DMS153 treated with DMSO at 0.1 percent for 48 hours (cell line): ENCODE measurements around the gene IL17RE.
A peak's percentile ranks its signal among the peaks of the same experiment; 100 is the strongest.
"Not testable (repeated sequence)": the region's sequence is repeated elsewhere in the genome, so short reads cannot be mapped to it uniquely, and the experiment has no call there.

ENCODE experiments used
- DNase-seq: peaks from one replicate; lab custom pipeline; 2025; ENCODE audit not compliant: unreplicated experiment; lab: John Stamatoyannopoulos, UW

IL17RE gene, protein sequence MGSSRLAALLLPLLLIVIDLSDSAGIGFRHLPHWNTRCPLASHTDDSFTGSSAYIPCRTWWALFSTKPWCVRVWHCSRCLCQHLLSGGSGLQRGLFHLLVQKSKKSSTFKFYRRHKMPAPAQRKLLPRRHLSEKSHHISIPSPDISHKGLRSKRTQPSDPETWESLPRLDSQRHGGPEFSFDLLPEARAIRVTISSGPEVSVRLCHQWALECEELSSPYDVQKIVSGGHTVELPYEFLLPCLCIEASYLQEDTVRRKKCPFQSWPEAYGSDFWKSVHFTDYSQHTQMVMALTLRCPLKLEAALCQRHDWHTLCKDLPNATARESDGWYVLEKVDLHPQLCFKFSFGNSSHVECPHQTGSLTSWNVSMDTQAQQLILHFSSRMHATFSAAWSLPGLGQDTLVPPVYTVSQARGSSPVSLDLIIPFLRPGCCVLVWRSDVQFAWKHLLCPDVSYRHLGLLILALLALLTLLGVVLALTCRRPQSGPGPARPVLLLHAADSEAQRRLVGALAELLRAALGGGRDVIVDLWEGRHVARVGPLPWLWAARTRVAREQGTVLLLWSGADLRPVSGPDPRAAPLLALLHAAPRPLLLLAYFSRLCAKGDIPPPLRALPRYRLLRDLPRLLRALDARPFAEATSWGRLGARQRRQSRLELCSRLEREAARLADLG

DNA sequence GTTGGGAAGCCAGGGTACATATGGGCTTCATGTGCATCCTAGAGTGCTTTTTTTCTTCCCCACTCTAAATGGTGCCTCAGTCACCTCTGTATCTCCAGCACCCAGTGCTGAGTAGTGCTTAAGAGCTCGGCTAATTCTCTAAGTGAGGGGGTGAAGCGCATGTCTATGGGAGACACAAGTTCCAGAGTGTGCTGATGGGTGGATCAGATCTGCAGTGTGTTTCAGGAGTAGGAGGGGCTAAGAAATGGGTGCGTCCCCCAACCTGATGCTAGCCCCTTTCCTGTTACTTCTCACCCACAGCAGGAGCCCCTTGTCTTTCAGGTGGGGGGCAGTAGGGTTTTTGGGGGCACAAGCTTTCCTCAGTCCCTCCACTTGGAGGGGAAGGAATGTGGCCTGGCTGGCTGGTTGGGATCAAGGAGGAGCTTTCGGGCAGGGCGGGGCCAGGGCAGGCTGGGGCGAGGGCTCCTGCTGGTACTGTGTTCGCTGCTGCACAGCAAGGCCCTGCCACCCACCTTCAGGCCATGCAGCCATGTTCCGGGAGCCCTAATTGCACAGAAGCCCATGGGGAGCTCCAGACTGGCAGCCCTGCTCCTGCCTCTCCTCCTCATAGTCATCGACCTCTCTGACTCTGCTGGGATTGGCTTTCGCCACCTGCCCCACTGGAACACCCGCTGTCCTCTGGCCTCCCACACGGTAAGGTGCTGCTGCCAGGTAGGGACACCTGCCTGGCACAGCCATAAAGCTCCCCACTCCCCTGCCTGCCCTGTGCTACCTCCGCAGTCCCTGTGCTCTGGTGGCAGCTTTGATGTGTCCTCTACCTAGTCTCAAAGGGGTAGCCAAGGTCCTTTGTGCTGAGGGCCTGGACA is at the start of gene IL17RE:
Gene IL17RE, plus strand, starts transcription at position 477 of the 866 bp plus-strand sequence. Its CDS starts 85 bp downstream, at position 562.
- DNase-seq = peak; percentile 1

DNA sequence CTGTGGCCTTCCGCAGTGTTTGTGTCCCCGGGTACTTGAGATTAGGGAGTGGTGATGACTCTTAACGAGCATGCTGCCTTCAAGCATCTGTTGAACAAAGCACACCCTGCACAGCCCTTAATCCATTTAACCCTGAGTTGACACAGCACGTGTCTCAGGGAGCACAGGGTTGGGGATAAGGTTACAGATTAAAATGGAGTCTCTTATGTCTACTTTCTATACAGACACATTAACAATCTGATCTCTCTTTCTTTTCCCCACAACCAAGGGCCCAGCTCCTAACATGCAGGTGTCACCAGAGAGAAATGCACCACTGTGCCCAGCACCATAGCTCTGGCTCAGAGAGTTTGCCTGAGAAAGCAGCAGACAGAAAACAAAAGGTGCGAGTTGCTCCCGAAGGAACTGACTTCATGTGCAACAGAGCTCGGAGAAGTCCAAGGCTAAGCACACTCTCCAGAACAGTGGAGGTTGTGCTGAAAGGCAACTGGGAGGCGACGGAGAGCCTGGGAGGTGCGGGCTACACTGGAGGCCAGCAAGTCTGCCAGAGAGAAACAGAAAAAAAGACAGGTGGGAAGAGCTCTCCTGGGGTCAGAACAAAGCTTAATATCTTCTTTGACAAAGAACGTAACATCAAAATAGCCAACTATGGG is 48.2 kb upstream of the IL17RE start:
- not testable (repeated sequence) for DNase-seq

GRCh38 chr3:9855594-9855993 is 47.1 kb upstream of the IL17RE start:
- DNase-seq = no peak

- no peak for DNase-seq
These were observed 43.1 kb upstream of the IL17RE start for GRCh38 chr3:9859530-9860025.

- DNase-seq = no peak
These were observed 41.4 kb upstream of the IL17RE start for GRCh38 chr3:9861201-9861600.

- DNase-seq = no peak
These were observed 41.0 kb upstream of the IL17RE start for GRCh38 chr3:9861626-9862130.

DNA sequence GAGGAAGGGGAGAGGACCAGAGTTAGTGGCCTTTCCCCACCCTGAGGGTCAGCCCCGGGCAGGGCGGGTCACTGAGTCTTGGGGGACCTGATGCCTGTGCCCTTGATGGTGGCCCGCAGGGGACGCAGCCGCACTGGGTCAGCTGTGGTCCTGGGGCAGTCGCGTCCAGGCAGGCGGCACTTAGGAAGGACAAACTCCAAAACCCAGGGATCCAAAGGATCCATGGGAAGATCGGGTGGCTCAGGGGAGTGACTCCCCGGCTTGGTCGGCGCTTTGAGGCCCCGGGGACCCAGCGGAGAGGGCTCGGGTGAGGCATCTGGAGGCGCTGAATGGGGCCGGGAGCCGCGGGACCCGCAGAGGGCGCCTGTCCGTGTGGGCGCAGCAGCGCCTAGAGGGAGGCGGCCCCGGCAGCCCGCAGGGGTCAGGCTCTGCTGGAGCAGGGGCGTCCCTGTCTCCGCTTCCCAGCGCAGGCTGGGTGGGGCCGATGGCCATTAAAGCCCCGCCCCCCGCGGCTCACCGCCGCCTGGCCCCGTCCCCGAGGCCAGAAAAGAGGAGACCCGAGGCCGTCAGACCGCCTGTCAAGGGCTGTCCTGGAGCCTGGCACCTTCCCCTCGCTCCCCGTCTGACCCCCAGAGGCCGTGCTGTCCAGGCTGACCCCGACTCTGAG is 40.1 kb upstream of the IL17RE start:
- no peak for DNase-seq

- DNase-seq = no peak
These were observed 39.4 kb upstream of the IL17RE start for GRCh38 chr3:9863058-9863772.

DNA sequence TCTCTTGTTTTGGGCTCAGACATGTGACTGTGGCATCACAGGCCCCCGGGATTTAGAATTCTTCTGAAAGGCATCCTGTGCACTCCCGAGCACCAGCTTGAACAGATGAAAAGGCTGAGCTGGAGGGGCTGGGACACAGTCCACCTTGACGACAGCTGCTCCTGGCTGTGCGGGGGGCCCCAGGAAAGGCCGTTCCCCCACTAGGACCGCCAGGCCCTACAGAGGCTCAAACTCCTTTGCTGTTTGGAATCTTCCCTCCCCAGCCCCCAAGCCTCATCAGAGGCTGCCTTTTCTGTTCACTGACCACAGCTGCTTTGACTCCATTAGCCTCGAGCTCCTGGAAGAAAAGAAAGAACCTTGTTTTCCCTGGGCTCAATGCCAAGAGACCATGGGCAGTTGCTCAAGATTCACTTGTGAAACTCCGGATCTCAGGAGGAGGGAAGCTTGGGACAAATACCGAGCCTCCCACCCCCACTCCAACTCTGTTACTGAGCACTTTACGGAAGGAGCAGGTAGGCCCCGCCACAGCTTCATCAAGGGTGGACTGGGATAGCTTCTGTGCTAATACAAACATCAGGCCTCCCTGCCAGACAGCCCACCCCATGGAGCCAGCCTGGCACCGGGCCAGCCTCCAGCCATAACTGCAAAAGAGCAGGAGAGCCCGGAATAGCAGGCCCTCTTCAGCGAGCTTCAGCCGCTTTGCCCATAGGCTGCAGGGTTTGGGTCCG is 38.3 kb upstream of the IL17RE start:
- DNase-seq = no peak

DNA sequence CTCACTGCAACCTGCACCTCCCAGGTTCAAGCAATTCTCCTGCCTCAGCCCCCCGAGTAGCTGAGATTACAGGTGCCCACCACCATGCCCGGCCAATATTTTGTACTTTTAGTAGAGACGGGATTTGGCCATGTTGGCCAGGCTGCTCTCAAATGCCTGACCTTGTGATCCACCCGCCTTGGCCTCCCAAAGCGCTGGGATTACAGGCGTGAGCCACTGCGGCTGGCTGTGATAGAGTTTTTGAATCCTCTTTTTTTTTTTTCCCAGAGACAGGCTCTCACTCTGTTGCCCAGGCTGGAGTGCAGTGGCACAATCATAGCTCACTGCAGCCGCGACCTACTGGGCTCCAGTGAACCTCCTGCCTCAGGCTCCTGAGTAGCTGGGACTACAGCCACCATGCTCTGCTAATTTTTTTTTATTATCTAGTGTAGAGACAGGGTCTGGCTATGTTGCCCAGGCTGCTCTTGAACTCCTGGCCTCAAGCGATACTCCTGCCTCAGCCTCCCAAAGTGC is 37.5 kb upstream of the IL17RE start:
- not testable (repeated sequence) for DNase-seq

DNA sequence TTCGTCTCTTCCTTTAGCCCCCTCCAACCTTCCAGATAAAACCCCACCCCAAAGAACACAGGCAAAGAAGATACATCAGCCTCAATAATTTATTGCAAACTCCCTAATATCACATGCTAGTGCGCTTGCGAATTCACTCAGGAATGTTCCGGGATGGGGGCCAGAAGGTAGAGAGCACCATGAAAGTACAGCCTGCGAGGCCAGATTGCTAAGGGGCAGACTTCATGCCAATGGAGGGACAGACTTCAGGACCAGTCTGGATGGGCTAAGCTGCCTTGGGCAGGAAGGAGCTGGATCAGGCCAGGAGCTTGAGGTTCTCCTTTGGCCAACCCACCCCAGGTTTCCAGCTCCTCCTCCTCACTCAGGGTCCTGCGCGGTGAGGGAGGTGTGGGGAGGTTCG is 36.0 kb upstream of the IL17RE start:
- DNase-seq = no peak

- DNase-seq = no peak
These were observed 35.5 kb upstream of the IL17RE start for GRCh38 chr3:9867106-9867505.

DNA sequence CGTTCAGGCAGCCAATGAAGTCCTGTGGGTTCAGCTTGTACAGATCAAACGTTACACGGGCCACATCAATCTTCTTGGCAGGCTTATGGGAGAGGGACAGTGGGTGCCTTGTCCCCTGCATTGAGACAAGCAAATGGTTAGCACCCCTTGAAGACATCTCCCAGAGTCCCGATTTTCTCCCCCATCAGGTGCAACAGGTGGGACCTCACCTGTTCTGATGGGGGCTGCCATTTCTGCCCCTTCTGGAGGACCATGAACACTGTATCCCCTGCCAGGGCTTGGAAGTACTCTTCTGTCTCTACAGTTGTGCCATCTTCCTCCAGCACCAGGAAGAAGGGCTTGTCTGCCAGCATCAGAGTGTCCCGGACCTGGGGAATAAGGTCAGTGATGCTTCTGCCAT is 32.7 kb upstream of the IL17RE start:
- no peak for DNase-seq

DNA sequence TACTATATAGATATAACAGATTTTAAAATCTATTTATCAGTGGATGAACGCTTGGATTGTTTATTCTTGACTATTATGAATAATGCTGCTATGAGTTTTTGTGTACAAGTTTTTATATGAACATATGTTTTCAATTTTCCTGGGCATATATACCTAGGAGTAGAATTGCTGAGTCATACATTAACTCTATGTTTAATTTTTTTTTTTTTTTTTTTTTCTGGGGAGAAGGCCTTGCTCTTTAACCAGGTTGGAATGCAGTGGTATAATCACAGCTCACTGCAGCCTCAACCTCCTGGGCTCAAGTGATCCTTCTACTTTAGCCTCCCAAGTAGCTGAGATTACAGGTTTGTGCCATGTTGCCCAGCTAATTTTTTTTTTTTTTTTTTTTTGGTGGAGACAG is 31.7 kb upstream of the IL17RE start:
- no peak for DNase-seq

GRCh38 chr3:9872067-9872466 is 30.6 kb upstream of the IL17RE start:
- not testable (repeated sequence) for DNase-seq

DNA sequence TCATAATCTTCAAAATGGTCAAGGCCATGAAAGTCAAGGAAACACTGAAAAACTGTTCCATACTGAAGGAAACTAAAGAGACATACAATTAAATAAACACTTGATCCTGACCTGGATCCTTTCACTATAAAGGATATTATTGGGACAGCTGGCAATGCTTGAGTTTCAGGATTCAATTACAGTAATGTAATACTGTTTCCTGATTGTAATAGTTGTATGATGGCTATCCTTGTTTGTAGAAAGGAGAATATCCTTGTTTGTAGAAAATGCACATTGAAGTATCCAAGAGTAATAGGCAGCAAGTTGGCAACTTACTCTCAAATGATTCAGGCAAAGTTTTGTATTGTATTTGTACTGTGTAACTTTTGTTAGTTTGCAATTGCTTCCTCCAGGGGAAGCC is 27.2 kb upstream of the IL17RE start:
- peak; percentile 24 for DNase-seq

DNA sequence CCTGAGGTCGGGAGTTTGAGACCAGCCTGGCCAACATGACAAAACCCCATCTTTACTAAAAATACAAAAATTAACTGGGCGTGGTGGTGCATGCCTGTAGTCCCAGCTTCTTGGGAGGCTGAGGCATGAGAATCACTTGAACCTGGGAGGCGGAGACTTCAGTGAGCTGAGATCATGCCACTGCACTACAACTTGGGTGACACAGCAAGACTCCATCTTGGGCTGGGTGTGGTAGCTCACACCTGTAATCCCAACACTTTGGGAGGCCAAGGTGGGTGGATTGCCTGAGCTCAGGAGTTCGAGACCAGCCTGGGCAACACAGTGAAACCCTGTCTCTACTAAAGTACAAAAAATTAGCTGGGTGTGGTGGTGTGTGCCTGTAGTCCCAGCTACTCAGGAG is 26.4 kb upstream of the IL17RE start:
- DNase-seq = not testable (repeated sequence)

DNA sequence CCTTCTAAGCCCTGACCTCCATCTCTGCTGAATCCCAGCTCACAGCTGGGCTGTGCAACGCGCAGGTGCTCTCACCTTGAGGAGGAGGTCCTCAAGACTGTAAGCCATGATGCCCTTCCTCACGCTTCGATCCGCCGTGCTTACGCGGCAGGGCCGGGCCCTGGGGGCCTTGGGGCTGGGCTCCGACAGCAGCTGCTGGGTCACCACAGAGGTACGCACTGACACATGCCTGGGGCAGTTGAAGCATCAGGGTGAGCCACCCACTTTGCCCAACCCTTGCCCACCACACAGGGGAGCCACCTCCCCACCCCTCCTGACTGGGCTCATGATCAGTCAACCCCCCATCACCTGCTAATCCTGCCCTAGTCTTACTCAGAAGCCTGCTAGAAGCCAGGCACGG is 25.7 kb upstream of the IL17RE start:
- no peak for DNase-seq

GRCh38 chr3:9878700-9879099 is 23.9 kb upstream of the IL17RE start:
- DNase-seq = no peak
